K562 (cell line): ENCODE measurements around the gene CCDC148. TPM values are rescaled to one million over a fixed set of nuclear protein-coding genes. Genes with fewer than 3 reads are reported as not detected.

ENCODE experiments used
- ATAC-seq: fragments of 200-7000 bp; cut with Tn5 transposase; 3 replicates; pipeline ENCODE4 v1.9.1; 2020; ENCODE audit warnings: moderate library complexity
- BruUV-seq: library from RNA; stranded (reverse); fragments of 400-500 nt; replicated peaks from 2 replicates; lab custom pipeline; 2021; lab: Mats Ljungman, UMichigan
- CTCF ChIA-PET: fragments of 300-600 bp; formaldehyde crosslinking; extraction: SDS; loops from one replicate; lab custom pipeline; 2021; ENCODE audit warnings: low intra/inter-chr PET ratio; lab: Yijun Ruan, JAX
- POLR2A ChIA-PET: fragments of 300-600, 350-650 bp; sonication (Branson Sonifier 250); formaldehyde crosslinking; extraction: SDS; loops from one replicate; lab custom pipeline; 2021; ENCODE audit warnings: antibody characterized with exemption, inconsistent platforms; lab: Yijun Ruan, JAX
- DNase-seq, 4 experiments: peaks; one replicate each; pipeline versions ENCODE4 v3.0.0 to v3.0.0-alpha.2; 2011 to 2018; ENCODE audit warnings: low spot score in 3 of 4, mixed read lengths in 3 of 4; ENCODE audit errors: extremely low read depth in 1 of 4
- FAIRE-seq: peaks from 2 replicates; lab custom pipeline; 2011; peaks lifted over from hg19 to GRCh38; lab: Jason Lieb, UNC
- H2AFZ ChIP-seq: 2 replicates; pipeline ENCODE4 v1.6.0; 2011; ENCODE audit warnings: low read depth, low read length, control low read depth, inconsistent platforms
- H3K27ac ChIP-seq: fragments of 200-600 bp; 3 replicates; pipeline ENCODE4 v1.8.0; 2011; ENCODE audit warnings: low read depth, mild to moderate bottlenecking, control low read depth, inconsistent platforms, low read length, moderate library complexity, mixed read lengths; ENCODE audit errors: extremely low read depth
- H3K27me3 ChIP-seq, 2 experiments: fragments of 300-600 bp in 1 of 2; 2 replicates in 1 of 2; 3 replicates in 1 of 2; pipeline versions ENCODE4 v1.6.0 to v1.8.0; 2011; ENCODE audit warnings: inconsistent platforms in 2 of 2, low read length in 2 of 2, mild to moderate bottlenecking in 1 of 2, mixed read lengths in 1 of 2, moderate library complexity in 1 of 2; ENCODE audit not compliant: control insufficient read depth in 2 of 2, insufficient read depth in 2 of 2
- H3K36me3 ChIP-seq: fragments of 300-600 bp; 3 replicates; pipeline ENCODE4 v1.8.0; 2011; ENCODE audit warnings: mild to moderate bottlenecking, low read length, inconsistent platforms; ENCODE audit not compliant: control insufficient read depth, insufficient read depth
- H3K4me1 ChIP-seq, 2 experiments: fragments of 200-600 bp in 1 of 2; replicated peaks in 1 of 2; 2 replicates in 1 of 2; 3 replicates in 1 of 2; pipeline versions ENCODE4 v1.5.1 to v1.8.0; 2011; ENCODE audit warnings: inconsistent platforms in 2 of 2, low read length in 2 of 2, mild to moderate bottlenecking in 1 of 2, mixed read lengths in 1 of 2, moderate library complexity in 1 of 2; ENCODE audit not compliant: control insufficient read depth in 2 of 2, insufficient read depth in 2 of 2
- H3K4me2 ChIP-seq: 2 replicates; pipeline ENCODE4 v1.6.1; 2011; ENCODE audit warnings: low read length, control low read depth, inconsistent platforms, mixed read lengths; ENCODE audit not compliant: insufficient read depth
- H3K4me3 ChIP-seq: fragments of 200-600 bp; sonication (generic), shearing (Covaris generic); 2 replicates; pipeline ENCODE4 v1.5.1; 2016; ENCODE audit warnings: control low read depth, inconsistent platforms
- H3K79me2 ChIP-seq: fragments of 200-600 bp; 3 replicates; pipeline ENCODE4 v1.8.0; 2011; ENCODE audit warnings: low read length, inconsistent platforms; ENCODE audit not compliant: control insufficient read depth, insufficient read depth
- H3K9ac ChIP-seq, 2 experiments: 2 replicates each; pipeline versions ENCODE4 v1.6.0 to v1.6.1; 2011; ENCODE audit warnings: low read depth in 2 of 2, low read length in 2 of 2, control low read depth in 1 of 2, inconsistent platforms in 1 of 2, mild to moderate bottlenecking in 1 of 2, mixed read lengths in 1 of 2; ENCODE audit not compliant: insufficient read depth in 1 of 2
- H3K9me1 ChIP-seq: one replicate; pipeline ENCODE4 v1.6.0; 2011; ENCODE audit warnings: inconsistent platforms, mild to moderate bottlenecking, low read length, moderate library complexity; ENCODE audit not compliant: control insufficient read depth, insufficient read depth
- H3K9me3 ChIP-seq: replicated peaks from 2 replicates; pipeline ENCODE4 v1.5.1; 2011; ENCODE audit warnings: low read depth, low read length, inconsistent platforms; ENCODE audit not compliant: control insufficient read depth, insufficient read depth
- H4K20me1 ChIP-seq: replicated peaks from 2 replicates; pipeline ENCODE4 v1.6.1; 2011; ENCODE audit warnings: low read length, inconsistent platforms, mixed read lengths; ENCODE audit not compliant: control insufficient read depth, insufficient read depth
- CREB5 ChIP-seq: fragments of 250-450 bp; sonication (Bioruptor Pico); IDR thresholded peaks from 2 replicates; pipeline ENCODE4 v1.5.0; 2020; ENCODE audit warnings: mild to moderate bottlenecking
- HCFC1 ChIP-seq: IDR thresholded peaks from 2 replicates; pipeline ENCODE4 v1.6.1; 2012; ENCODE audit warnings: low read depth, low read length, improper control_type of control experiment
- HMBOX1 ChIP-seq: sonication (generic); IDR thresholded peaks from 2 replicates; pipeline ENCODE4 v1.6.1; 2016
- LARP7 ChIP-seq: fragments of 450-650 bp; IDR thresholded peaks from 2 replicates; pipeline ENCODE4 v1.6.1; 2016
- MCM2 ChIP-seq: fragments of 450-650 bp; IDR thresholded peaks from 2 replicates; pipeline ENCODE4 v1.6.1; 2017; ENCODE audit warnings: low read depth, mild to moderate bottlenecking
- MNT ChIP-seq, 2 experiments: fragments of 450-650 bp; conservative IDR thresholded peaks; 2 replicates each; pipeline ENCODE4 v1.6.1; 2017; ENCODE audit warnings: mild to moderate bottlenecking in 2 of 2, moderate library complexity in 2 of 2
- RHOXF2B ChIP-seq: fragments of 250-450 bp; sonication (Bioruptor Pico); conservative IDR thresholded peaks from 2 replicates; pipeline ENCODE4 v1.5.1; 2021
- TAF7 ChIP-seq: fragments of 450-650 bp; IDR thresholded peaks from 2 replicates; pipeline ENCODE4 v1.6.1; 2016; ENCODE audit warnings: missing genetic modification characterization, missing compliant biosample characterization
- ZEB2 ChIP-seq: fragments of 450-650 bp; IDR thresholded peaks from 2 replicates; pipeline ENCODE4 v1.6.1; 2016
- ZNF121 ChIP-seq: sonication (generic); formaldehyde crosslinking; conservative IDR thresholded peaks from 2 replicates; pipeline ENCODE4 v1.8.0; 2022; ENCODE audit warnings: missing genetic modification reagents
- ZNF143 ChIP-seq: sonication (generic); formaldehyde crosslinking; IDR thresholded peaks from 2 replicates; pipeline ENCODE4 v1.9.0; 2022; ENCODE audit warnings: mild to moderate bottlenecking, missing genetic modification reagents
- ZNF280B ChIP-seq: fragments of 250-450 bp; sonication (Bioruptor Pico); IDR thresholded peaks from 2 replicates; pipeline ENCODE4 v1.5.1; 2021; ENCODE audit warnings: mild to moderate bottlenecking
- ZNF551 ChIP-seq: fragments of 250-450 bp; sonication (Bioruptor Pico); IDR thresholded peaks from 2 replicates; pipeline ENCODE4 v1.5.0; 2021; ENCODE audit warnings: mild to moderate bottlenecking, moderate library complexity
- ZNF561 ChIP-seq: fragments of 450-650 bp; formaldehyde crosslinking; conservative IDR thresholded peaks from 2 replicates; pipeline ENCODE4 v1.4.0; 2020; ENCODE audit warnings: mild to moderate bottlenecking, moderate library complexity
- ZSCAN32 ChIP-seq: fragments of 450-650 bp; formaldehyde crosslinking; IDR thresholded peaks from 2 replicates; pipeline ENCODE4 v1.4.0; 2020; ENCODE audit warnings: mild to moderate bottlenecking, moderate library complexity
- WGBS: fragments of 100-300 bp; shearing (Covaris generic); methylation state at CpG from one replicate; pipeline ENCODE4 v1.1.6; 2016; ENCODE audit warnings: low coverage, mixed read lengths; ENCODE audit not compliant: insufficient coverage; ENCODE audit errors: missing lambda C conversion rate; 5-methylcytosine and 5-hydroxymethylcytosine counted together
- in situ Hi-C: fragments of 300-500 bp; cut with MboI; formaldehyde crosslinking; loops from 4 replicates; pipeline ENCODE4 v1.15.0; 2018; ENCODE audit warnings: inconsistent platforms, mixed read lengths
- intact Hi-C: fragments of 100-400 bp; cut with micrococcal nuclease; formaldehyde crosslinking; loops from 2 replicates; pipeline ENCODE4 v1.14.2; 2022
- polyA plus RNA-seq, 8 experiments: library from polyadenylated mRNA; depleted of rRNA in 4 of 8; stranded (reverse) in 5 of 8; unstranded in 3 of 8; fragments of >200 nt; fragmentation: Nextera tagmentation in 2 of 8; fragmentation: Illumina TruSeq in 1 of 8; extraction: Ambion mirVana in 2 of 8; extraction: Trizol in 1 of 8; gene quantifications; 2 replicates each; pipeline versions ENCODE4 v1.2.1 to v1.2.3, GENCODE V29; 2011 to 2014; ENCODE audit warnings: inconsistent platforms in 1 of 8, missing spikeins in 1 of 8
- total RNA-seq, 7 experiments: library from RNA; depleted of rRNA in 6 of 7; stranded (reverse); fragments of >200 nt in 6 of 7; fragmentation: Illumina TruSeq in 2 of 7; extraction: Trizol in 2 of 7; gene quantifications; 2 replicates each; pipeline versions ENCODE4 v1.2.1 to v1.2.3, GENCODE V29; 2011 to 2021; ENCODE audit warnings: low replicate concordance in 1 of 7

The CCDC148 gene
- total and polyA plus RNA-seq, 9 of the 15 experiments (the other 6 are each of a cell fraction or from before 2014, with no cell fraction given): 0.10 to 1.4 (median 0.65) TPM

GRCh38 chr2:158493458-158493857 is 36.9 kb upstream of the CCDC148 start:
- ATAC-seq: no peak
- no peaks in the 10 kb centered on the region for H3K36me3 ChIP-seq
- TF ChIP-seq HCFC1: no peak
- TF ChIP-seq ZNF551 (CRISPR knock-in tag): no peak
- TF ChIP-seq ZEB2: no peak
- TF ChIP-seq ZNF280B (CRISPR knock-in tag): no peak
- TF ChIP-seq RHOXF2B (CRISPR knock-in tag): no peak
- TF ChIP-seq CREB5: no peak
- TF ChIP-seq MCM2: no peak
- no peak for TF ChIP-seq TAF7 (tag)
- no peak for TF ChIP-seq ZNF121 (CRISPR knock-in tag)
- TF ChIP-seq MNT (conservative IDR thresholded peaks at IDR 0.05): no peak
- no peak for TF ChIP-seq ZNF561 (CRISPR knock-in tag)
- TF ChIP-seq ZNF143 (CRISPR knock-in tag): no peak
- no peak for TF ChIP-seq HMBOX1
- no peak for TF ChIP-seq ZSCAN32
- TF ChIP-seq LARP7: no peak
- TF ChIP-seq, all 486 proteins: peak for 0
- DNase-seq: no peak
- Histone ChIP-seq H3K9me1 (peaks cover 4% of the 10 kb centered on the region), H3K4me1 (peaks cover 8 to 20% of the 10 kb centered on the region in 2 experiments; a peak in 3 of 5 replicates), H3K27ac (no peak overlapping the region), H3K9ac (no peak overlapping the region), H3K27me3 (no peaks in the 10 kb centered on the region), H3K4me3 (no peak overlapping the region), H3K4me2 (no peak overlapping the region), H3K79me2 (peaks cover 88% of the 10 kb centered on the region), H3K9me3 (no peaks in the 10 kb centered on the region), H4K20me1 (peaks cover 15% of the 10 kb centered on the region), H2AFZ (no peak overlapping the region)
- intact Hi-C loops: no loop called here
- 76% methylated on average over 2 of the region's 2 CpGs for WGBS
- BruUV-seq: no TSS peak
- ChIA-PET CTCF (no interaction called here), POLR2A (interaction anchor here (1.0 kb wide), 1 partner anchor 9 kb away, joined by 4 read pairs; no protein-coding TSS in a partner anchor)
- in situ Hi-C loops: no loop called here
- FAIRE-seq: no peak
